Sigmoid colon (tissue), 4 donors: ENCODE results near the gene SDC1.

Experiments
- POLR2A ChIP-seq, 2 donors: fragments of 450-650 bp; IDR thresholded peaks; one replicate each; pipeline ENCODE4 v1.6.1; 2016; ENCODE audit warnings: antibody characterized with exemption in 2 of 2, mild to moderate bottlenecking in 2 of 2, moderate library complexity in 2 of 2
- POLR2AphosphoS5 ChIP-seq, 4 donors: sonication (generic); formaldehyde crosslinking; IDR thresholded peaks; one replicate each; pipeline ENCODE4 v1.6.1; 2017; ENCODE audit warnings: antibody characterized with exemption in 4 of 4
- TF ChIP-seq, protein P1 (sequence below), 4 experiments: fragments of 450-650 bp in 3 of 4; fragments of 200-600 bp in 1 of 4; IDR thresholded peaks; one replicate each; pipeline ENCODE4 v1.5.1; 2016 to 2019; ENCODE audit warnings: antibody characterized with exemption in 4 of 4, mild to moderate bottlenecking in 3 of 4, moderate library complexity in 2 of 4

DNA sequence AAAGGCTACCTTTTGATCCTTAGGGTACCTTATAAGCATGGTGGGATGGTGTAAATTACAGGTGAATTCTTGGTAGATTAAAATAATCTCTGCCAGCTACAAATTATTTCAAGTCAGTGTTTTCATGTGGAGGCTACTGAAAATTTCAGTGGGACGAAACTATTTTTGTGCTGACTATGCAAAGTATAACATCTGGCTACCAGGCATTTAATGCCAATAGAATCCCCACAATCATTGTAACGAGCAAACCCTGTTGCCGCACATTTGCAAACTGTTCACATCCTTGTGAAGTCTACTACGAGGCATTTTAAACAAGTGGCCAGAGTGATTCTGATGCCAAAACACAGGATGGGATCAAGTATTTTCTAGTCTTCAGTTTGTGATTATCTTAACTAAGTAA lies 48.1 kb upstream of the SDC1 start:
- TF ChIP-seq POLR2A (IDR thresholded peaks at IDR 0.05) (no peak), POLR2AphosphoS5 (IDR thresholded peaks at IDR 0.05) (no peak)
- TF ChIP-seq, protein P1, sequence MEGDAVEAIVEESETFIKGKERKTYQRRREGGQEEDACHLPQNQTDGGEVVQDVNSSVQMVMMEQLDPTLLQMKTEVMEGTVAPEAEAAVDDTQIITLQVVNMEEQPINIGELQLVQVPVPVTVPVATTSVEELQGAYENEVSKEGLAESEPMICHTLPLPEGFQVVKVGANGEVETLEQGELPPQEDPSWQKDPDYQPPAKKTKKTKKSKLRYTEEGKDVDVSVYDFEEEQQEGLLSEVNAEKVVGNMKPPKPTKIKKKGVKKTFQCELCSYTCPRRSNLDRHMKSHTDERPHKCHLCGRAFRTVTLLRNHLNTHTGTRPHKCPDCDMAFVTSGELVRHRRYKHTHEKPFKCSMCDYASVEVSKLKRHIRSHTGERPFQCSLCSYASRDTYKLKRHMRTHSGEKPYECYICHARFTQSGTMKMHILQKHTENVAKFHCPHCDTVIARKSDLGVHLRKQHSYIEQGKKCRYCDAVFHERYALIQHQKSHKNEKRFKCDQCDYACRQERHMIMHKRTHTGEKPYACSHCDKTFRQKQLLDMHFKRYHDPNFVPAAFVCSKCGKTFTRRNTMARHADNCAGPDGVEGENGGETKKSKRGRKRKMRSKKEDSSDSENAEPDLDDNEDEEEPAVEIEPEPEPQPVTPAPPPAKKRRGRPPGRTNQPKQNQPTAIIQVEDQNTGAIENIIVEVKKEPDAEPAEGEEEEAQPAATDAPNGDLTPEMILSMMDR (IDR thresholded peaks at IDR 0.05): no peak
